ENCODE measurements around the gene DENND4C.

DENND4C gene

DNA sequence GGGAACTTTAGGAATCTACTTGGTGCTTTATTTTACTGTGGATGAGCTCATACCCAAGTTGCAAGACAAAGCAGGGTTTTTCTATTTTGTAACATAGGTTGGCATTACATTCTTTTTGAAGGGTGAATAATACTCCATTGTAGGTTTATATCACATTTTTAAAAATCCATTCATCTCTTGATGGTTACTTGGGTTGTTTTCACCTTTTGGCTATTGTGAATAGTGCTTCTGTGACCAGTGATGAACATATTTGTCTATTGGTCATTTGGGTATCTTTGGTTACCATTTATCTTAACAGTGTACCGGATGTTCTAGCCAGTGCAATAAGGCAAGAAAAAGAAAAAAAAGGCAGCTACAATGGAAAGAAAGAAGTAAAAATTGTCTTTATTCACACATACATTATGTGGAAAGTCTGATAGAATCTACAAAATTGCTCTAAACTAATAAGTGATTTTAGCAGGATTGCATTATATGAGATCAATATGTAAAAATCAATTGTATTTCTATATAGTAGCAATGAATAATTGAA is 40.0 kb downstream of the DENND4C start:
- DNase-seq: no peak

GRCh38 chr9:19271081-19271480 is 40.6 kb downstream of the DENND4C start:
- no peak for DNase-seq

- DNase-seq: no peak
Measured at GRCh38 chr9:19281801-19282200, 51.3 kb downstream of the DENND4C start.

- no peak for DNase-seq
Measured at GRCh38 chr9:19283072-19283710, 52.7 kb downstream of the DENND4C start.

DNA sequence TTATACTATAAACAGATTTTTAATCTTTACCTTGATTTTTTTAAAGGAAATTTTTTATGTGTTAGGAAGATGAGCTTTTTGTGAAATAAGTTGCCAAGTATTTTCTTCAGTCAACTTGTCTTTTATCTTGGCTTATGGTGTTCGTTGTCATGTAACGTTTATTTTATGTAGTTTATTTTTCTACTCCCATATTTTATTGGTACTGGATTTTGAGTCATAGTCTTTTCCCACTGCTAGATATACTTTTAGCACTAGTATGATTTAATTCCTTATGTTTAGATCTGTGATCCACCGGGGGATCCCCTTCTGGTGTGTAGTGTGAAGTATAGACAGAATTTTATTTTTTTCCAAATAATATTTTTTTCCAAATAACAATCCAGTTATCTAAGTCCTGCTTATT is 54.2 kb downstream of the DENND4C start:
- no peak for DNase-seq

- no peak for DNase-seq
Measured at GRCh38 chr9:19286634-19287188, 56.2 kb downstream of the DENND4C start.

DNA sequence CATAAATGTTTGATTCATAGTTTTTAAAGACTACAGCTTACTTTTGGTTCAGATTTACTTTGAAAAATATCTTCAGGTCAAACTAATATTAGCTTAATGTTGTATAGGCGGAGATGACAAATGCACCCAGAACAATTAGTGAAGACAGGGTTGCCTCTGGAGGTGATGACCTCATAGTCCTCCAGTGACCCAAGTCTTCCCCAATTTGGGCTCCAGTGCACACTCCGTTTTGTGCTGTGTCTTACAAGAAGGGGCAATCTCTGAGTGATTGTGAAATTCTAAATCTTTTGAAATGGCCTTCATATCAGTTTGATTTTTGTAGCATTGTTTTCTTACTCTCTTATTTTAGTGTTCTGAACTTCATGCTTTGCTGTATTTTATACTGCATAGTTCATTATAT is 57.6 kb downstream of the DENND4C start:
- no peak for DNase-seq

DNA sequence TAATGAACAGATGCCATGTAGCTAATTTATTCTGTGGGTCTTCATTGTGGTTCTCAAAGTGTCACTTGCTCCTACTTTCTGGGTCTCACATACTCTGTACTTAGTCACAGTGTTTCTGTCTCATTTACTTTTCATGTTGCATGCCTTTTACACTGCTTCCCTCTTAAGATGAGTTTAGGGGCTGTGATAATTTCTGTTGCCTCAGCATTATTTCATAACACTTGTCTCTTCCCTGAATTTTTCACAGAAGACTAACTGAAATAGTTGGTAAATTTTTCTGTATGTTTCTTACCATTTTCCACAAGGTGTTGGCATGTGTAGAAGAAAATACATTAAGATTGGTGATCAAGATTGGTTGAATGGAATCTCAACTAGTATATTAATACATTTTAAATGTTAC is 59.6 kb downstream of the DENND4C start:
- no peak for DNase-seq

DNA sequence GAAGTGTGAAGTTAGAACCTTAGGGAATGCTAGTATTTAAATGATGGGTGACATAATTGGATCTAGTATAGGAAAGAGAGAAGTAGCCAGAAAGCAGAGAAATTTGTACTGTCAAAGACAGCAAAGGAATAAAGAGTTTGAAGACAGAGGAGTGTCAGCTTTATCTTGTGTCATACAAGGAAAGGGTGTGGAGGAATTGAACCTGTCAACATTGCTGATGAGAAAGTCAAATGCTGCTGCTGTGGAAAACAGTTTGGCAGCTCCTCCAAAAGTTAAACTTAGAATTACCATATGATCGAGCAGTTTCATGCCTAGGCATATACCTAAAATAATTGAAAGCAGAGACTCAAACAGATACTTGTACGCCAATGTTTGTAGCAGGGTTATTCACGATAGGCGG is 63.7 kb downstream of the DENND4C start:
- no peak for DNase-seq

- DNase-seq: no peak
Measured at GRCh38 chr9:19298436-19299000, 68.0 kb downstream of the DENND4C start.

DNA sequence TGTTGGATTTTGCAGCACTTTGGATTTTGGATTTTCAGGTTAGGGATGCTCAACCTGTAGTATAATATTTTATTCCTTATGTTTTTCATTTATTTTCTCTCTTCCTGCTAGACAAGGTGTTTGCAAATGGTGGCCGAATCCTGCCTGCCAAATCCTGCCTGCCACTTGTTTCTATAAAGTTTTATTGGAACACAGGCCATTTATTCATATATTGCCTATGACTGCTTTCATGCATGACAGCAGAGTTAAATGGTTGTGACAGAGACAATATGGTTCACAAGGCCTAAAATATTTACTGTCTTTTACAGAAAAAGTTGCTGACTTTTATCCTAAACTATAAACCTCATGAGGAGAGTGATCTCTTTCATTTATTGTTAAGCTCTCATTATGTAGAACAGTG is 72.7 kb downstream of the DENND4C start:
- no peak for DNase-seq

- no peak for DNase-seq
Measured at GRCh38 chr9:19306568-19306967, 76.1 kb downstream of the DENND4C start.

- no peak for DNase-seq
Measured at GRCh38 chr9:19310246-19310645, 79.8 kb downstream of the DENND4C start.

DNA sequence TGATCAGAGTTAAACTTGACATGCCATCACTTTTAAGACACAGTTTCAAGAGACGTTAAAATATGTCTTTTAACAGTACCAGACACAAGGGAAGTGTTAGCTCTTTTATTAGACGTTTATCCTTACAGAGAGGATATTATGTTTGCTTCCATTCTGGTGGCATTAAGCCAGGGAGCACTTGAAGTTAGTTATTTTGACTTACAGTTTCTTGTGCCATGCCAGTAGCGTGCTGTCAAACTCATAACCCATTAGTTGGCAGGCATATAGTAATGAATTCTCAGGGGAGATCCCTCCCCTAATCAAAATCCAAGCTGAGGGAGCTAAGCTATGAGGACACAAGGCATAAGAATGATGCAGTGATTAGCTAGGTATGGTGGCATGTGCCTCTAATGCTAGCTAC is 83.1 kb downstream of the DENND4C start:
- no peak for DNase-seq

DNA sequence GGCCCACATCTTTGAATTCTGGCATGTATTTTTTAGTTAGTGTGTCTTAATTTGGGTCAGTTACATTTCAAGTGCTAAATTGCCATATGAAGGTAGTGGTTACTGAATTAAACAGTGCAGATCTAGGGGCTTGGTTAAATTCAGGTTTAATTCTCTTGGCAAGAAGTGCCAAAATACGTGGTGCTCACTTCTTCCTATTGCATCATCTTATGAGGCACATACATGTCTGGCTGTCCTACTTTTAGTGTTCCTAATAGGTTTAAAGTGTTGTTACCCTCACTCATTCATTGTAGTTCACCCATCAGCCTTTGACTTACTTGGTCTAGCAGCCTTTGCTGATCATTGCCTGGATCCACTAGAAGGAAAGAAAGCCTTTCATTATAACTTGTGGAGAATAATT is 90.0 kb downstream of the DENND4C start:
- no peak for DNase-seq

DNA sequence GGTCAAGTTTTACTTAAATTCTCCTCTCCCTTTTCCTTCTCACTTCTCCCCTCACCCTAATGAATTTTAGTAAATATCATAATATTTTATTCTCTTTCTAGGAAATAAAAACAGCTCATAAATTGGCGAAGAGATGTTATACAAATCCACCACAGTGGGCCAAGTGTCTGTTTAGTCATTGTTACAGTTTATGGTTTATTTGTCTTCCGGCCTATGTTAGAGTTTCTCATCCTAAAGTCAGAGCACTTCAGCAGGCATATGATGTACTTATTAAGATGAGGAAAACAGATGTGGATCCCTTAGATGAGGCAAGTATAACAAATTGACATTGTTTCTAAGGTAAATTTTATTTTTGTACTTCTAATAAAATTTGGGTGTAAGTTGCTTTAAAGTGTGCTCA is 101.4 kb downstream of the DENND4C start:
- DNase-seq: no peak

- no peak for DNase-seq
Measured at GRCh38 chr9:19336166-19336565, 105.7 kb downstream of the DENND4C start.

DNA sequence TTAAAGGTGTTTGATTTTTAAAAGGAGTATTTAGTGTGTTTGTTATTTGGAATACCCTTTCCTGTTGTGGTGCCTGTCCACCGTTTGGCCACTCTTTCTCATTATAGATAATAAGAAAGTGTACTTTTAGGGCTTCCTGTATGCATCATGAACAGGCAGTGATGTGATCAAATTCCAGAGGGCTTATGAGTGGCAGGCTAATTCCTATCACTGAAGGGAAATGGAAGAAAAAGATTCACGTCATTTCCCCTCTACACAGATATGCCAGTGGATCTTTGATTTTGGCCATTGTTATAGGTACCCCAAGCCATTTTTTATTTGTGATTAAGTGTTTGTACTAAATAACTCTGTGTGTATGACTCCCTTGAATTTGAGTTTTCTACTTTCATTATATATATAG is 112.5 kb downstream of the DENND4C start:
- no peak for DNase-seq

GRCh38 chr9:19358701-19359100 is 128.2 kb downstream of the DENND4C start:
- DNase-seq: no peak

GRCh38 chr9:19369107-19369506 is 138.6 kb downstream of the DENND4C start:
- no peak for DNase-seq

- DNase-seq: no peak
Measured at GRCh38 chr9:19371942-19372341, 141.4 kb downstream of the DENND4C start.

GRCh38 chr9:19372567-19372966 is 142.1 kb downstream of the DENND4C start:
- no peak for DNase-seq

GRCh38 chr9:19373527-19373926 is 143.0 kb downstream of the DENND4C start:
- DNase-seq: no peak

GRCh38 chr9:19375538-19375937 is 145.0 kb downstream of the DENND4C start:
- no peak for DNase-seq

- DNase-seq: no peak
Measured at GRCh38 chr9:19376931-19377330, 146.4 kb downstream of the DENND4C start.
